GM19452 (cell line): Measurements from ENCODE around the gene CCND1.
"Not testable (repeated sequence)": the region's sequence is repeated elsewhere in the genome, so short reads cannot be mapped to it uniquely, and the experiment has no call there.

Experiments used
- ATAC-seq: cut with Tn5 transposase; IDR thresholded peaks from one replicate; pipeline ENCODE4 v1.9.1; 2021; ENCODE audit not compliant: unreplicated experiment

CCND1 gene

DNA sequence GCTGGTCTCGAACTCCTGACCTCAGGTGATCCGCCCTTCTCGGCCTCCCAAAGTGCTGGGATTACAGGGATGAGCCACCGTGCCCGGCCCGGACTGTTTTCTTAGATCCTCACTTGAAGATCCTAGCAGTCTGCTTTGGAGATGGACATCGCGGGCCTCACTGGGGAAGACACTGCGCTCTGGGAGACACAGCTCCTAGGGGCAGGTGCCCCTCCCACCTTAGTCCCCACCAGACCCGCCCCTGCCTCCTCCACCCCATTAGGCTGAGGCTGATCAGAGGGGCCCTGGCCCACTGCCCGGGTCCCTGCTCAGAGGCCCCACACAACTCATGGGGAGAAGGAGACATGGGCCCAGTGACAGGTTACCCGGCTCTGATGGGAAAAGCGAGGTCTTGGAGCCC lies 45.5 kb downstream of the CCND1 start:
- no peak for ATAC-seq

DNA sequence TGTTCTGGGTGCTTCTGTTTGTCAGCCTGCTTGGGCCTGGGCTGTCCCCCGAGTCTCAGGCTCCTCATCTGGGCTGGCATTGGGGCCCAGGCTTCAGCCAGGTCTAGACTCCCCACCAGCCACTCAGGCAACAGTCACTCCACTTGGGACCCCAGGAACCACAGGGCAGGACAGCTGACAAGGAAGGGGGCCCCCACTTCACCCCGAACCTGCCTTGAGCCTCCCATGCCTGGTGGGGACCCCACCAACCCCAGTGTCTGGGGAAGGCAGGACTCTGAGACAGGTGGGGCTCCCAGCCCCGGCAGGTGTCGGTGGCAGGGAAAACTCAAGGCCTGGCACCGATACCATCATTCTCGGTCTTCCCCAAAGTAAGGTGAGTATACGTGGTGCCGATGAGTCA lies 45.9 kb downstream of the CCND1 start:
- ATAC-seq: no peak

DNA sequence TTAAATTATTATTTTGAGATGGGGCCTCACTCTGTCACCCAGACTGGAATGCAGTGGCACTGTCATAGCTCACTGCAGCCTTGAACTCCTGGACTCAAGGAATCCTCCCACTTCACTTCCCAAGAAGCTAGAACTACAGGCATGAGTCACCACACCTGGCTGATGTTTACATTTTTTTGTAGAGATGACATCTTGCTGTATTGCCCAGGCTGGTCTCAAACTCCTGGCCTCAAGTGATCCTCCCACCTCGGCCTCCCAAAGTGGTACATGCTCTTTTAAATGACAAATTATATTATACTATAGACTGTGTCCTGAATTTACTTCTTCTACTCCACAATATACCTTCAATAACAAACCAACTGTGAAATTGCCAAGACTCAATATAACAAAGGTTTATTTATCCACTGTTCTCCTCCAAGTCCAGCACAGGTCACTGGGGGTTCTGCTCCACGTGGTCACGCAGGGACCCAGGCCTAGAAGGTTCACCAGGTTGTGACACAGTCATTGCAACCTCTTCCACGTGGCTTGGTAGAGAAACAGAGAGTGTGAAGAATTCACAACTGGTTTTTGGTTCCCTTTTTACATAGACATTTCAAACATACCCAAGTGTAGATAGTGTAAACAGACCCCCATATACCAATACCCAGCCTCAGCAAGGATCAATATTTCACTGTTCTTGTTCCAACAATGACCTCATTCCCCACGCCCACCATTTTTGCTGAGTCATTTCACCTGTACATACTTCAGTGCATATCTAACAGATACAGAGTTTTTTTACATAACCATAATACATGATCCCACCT lies 47.2 kb downstream of the CCND1 start:
- not testable (repeated sequence) for ATAC-seq

DNA sequence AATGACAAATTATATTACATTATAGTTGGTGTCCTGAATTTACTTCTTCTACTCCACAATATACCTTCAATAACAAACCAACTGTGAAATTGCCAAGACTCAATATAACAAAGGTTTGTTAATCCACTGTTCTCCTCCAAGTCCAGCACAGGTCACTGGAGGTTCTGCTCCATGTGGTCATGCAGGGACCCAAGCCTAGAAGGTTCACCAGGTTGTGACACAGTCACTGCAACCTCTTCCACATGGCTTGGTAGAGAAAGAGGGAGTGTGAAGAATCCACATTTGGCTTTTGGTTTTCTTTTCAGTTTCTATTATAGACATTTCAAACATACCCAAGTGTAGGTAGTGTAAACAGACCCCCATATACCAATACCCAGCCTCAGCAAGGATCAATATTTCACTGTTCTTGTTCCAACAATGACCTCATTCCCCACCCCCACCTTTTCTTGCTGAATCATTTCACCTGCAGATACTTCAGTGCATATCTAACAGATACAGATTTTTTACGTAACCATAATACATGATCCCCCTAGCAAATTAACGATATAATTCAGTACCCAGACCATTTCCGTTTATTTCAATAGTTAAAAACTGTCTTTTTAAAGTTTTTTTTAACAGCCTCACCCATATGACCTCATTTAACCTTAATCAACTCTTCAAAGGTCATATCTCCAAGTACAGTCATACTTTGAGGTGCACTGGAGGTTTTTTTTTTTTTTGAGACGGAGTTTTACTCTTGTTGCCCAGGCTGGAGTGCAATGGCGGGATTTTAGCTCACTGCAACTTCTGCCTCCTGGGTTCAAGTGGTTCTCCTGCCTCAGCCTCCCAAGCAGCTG lies 48.7 kb downstream of the CCND1 start:
- ATAC-seq: no peak

DNA sequence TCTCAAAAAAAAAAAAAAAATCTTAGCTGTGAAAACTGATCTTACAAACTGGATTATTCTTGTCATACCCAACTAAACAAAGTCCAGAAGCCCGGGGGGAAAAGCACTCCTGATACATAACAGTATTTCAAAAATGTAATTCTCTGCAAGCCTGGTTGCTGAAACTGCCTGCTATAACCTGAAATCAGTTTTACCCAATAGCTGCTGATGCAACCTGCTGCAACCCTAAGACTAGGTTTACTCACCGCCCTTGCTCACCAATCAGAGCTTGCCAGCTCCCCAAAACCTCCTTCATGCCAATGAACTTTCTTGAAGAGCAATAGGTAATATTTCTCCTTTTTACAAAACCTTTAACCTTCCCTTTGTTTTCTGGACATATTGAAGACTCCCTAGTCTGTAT lies 50.5 kb downstream of the CCND1 start:
- ATAC-seq: no peak

DNA sequence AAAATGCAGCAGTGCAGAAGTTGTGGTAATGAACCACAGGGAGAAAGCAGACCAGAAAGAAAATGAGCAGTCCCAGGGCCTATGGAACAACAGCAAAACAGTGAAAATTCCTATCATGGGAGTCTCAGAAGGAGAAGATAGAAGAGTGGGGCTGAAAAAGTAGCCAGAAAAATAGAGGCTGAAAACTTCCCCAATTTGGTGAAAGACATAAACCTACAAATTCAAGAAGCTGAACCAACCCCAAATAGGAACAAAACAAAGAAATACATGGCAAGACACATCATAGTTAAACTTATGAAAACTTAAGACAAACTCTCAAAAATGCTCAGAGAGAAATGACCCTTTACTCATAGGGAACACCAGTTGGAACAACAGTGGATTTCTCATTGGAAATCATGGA lies 51.5 kb downstream of the CCND1 start:
- ATAC-seq: no peak

DNA sequence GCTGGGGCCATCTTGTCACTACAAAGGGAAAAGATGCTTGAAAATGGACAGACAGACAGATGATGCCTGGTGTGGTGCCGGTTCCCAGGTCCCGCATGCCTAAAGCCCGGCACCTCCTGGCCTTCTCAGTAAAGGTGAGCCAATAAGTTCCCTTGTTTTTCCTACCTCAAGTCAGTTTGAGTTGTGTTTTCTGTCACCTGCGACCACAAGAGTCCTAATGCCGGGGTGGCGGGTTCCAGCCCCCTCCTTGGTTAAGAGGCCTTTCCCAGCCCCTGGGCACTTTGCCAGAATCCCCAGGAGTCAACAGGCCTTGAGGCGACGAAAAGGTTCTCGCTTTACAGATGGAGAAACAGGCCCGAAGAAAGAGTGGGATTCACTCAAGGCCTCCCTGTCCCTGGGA lies 53.8 kb downstream of the CCND1 start:
- no peak for ATAC-seq

DNA sequence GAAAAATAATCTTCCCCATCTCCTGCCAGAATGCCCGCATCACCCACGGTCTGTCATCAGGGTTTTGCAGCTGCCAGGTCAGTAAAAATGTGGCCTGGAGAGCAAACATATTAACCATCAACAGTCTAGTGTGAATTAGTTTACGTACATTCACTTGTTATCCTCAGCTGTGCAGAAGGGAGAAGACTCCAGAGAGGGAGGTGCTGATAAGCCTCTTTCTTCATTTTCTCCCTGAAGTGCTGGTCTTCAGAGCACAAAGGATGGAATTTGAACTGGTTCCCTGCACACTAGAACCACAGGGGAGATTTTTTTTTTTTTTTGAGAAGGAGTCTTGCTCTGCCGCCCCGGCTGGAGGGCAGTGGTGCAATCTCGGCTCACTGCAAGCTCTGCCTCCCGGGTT lies 54.6 kb downstream of the CCND1 start:
- ATAC-seq: no peak

DNA sequence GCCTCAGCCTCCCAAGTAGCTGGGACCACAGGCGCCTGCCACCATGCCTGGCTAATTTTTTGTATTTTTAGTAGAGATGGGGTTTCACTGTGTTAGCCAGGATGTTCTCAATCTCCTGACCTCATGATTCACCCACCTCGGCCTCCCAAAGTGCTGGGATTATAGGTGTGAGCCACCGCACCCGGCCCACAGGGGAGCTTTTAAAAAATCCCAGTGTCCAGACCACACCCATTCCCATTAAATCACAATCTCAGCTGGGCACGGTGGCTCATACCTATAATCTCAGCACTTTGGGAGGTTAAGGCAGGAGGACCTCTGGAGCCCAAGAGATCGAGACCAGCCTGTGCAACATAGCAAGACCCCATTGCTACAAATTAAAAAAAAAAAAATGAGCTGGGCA lies 55.0 kb downstream of the CCND1 start:
- not testable (repeated sequence) for ATAC-seq

DNA sequence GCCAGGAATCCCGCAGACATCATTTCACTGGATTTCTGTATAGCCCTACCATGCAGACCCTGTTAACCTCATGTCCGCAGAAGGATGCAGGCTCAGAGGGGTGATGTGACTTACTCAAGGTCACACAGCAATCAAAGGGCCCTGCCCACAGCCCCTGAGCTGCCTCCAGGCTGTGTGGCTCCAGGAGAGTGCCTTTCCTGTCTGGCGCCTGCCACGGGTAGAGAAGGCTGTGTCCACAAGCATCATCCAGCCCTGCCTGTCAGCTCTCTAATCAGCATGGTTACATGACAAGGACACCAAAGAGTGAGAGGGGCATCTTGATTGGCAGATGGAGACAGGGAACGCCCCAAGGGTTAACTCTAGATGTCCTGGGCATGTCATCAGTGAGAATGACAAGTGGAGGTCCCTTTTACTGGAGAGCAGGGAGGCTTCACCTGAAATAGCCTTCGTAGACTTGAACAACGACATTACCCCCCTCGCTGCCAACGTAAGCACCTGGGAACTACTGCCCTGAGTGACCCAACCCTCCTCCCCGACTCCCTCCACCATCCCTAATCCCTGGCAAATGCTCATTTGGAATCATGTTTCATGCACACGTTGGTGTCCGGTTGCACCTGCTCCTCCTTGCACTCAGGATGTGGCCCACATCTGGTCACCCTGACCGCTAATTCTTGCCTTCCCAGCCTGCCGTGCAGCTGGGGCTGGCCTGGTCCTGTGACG lies 56.0 kb downstream of the CCND1 start:
- ATAC-seq: no peak

DNA sequence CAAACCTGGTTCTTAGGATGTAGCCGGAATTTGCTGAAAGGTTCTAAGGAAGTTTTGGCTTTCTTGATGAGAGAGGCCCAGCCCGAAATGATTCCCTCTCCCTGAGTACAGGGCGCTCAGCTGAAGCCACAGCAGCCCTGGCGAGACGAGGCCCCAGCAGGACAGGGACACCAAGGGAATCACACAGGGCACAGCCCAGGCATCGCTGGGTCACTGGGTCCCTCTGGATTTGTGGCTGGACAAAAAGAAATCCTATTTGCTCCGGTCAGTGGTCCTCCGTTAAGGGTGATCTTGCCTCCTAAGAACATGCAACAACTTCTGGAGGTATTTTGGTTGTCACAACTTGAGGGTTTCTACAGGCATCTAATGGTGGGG lies 56.5 kb downstream of the CCND1 start:
- ATAC-seq: no peak

DNA sequence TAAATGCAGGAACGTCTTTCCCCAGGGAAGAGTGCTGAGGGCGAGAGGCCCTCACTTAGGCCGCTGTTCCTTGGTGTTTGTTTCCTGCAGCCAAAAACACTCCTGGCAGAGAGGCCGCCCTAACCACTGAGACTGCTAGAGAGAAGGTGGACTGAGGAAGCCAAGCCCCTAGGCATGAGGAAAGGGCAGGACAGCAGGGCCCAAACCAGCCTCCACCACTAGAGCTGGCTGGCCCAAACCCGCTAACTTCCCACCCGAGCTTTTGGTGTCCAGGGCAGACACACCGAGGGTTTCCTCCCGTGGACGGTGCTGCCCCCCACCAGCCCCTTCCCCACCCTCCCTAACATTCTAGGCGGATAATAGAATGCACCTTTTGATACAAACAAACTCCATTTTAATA lies 56.9 kb downstream of the CCND1 start:
- ATAC-seq: no peak

DNA sequence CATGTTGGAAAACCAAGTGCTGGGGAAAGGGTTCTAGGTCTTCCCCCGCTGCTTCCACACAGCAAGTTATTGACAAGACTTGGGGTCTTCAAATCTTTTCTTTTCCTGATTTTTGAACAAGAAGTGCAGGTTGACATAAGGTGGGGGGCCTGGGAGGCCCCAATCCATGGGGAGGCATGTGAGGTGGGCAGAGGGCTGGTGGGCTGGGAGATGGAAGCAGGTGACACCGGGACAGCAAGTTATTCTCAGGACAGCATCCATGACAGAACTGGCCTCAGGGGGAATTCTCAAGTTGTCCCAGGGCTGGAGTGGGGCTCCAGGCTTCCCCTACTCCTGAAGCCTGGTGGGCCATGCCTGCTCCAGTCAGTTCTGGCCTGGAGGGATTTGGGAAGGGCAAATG lies 57.4 kb downstream of the CCND1 start:
- ATAC-seq: no peak

DNA sequence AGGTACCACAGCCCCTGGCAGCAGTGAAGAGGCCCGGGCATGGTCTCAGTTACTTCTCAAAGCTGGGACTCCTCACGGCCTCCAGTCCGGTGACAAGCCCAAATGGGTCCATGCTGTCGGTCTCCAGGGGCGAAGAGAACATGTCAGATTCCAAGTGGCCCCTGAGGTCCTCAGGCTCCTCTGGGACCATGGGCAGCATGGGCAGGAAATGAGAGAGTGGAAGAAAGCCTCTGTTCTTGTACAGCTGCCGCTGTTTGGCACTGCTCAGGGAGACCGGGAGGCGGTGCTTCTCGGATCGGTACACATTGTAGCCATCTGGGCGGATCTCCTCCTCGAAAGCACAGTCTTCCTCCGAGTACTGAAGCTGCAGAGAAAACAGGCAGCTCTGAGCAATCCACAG lies 58.3 kb downstream of the CCND1 start:
- ATAC-seq: no peak

DNA sequence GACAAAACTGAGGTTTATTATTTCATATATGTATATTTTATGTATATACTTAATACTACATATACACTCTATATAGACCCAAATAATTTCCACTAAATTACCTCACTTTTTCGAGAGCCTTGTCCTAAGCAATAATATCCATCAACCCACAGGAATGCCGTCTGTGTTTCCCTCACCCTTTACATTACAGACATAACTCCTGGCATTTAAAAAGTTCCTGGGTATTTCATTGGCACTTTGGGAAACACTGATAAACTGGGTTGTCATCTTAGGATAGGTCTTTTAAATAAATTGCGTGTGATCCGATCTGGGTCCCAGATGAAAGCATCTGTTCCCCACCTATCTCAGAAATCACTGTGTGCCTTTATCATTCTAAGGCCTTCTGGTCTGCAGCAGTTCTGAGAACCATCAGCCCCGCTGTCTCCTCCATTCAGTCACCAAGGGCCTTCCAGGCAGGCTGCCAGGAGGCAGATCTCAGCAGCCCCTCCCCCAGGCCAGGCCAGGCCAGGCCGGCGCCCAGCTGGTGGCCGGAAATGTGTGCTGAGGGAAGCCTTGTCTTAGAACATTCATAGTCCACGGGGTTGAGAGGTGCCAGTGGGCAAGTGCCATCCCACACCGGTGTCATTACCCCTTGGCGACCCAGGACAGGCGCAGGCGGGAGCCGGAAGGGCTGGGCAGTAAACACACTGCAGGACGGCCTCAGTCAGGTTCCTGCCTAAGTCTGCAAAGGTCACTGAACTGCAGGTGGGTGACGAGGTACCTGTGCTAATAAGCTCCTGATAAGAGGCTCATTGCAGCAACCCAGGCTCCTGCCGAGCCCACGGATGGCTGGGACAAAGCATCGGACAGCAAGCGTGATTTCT lies 59.6 kb downstream of the CCND1 start:
- ATAC-seq: no peak

DNA sequence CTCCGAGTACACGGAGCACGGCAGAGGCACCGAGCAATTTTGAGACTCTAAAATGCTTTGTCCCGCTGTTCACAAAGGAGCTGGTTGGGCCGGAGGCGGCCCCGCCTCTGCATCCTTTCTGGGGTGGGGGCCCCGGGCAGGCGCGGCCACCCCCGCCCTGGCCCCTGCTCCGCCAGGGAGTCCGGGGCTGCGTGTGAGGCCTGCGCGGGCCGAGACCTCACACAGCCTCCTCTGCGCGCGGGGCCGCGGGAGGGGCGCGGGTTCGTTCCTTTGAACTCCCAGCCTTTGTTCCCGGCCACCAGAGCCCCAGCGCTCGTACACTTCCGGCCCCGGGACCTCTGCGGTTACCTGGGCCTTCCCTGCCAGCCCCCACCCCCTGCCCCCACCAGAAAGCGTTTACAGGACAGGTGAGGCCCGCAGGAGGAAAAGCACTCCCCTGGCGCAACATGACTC lies 61.3 kb downstream of the CCND1 start:
- ATAC-seq: no peak

DNA sequence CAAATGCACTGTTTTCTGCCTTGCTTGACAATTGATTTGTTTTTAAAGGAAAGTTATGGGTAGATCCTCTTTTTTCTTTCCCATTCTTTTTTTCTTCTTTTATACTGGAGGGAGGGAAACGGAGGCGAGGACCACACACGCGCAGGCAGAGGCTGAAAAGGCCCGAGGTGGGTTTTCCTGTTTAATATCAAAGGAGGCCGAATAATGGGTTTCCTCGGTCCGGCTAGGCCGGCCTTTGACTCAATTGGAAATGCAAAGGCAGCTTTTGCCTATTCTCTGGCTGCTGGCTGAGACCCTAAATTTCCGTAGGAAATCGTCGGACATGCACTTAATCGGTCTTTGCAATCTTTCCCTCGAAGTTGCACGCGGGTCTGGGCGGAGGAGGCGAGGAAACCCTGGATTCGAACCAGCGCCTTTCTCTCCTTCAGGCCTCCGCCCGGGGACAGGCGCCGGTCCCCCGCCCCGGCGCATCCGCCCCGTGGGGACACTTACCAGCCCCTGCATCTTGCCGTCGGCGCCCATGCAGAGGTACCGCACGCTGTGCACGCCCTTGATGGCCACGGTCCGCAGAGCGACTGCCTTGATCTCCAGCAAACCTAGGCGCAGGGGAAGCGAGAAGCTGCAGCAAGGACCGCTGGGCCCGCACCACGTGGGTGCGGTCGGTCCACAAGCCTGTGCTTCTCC lies 62.0 kb downstream of the CCND1 start:
- no peak for ATAC-seq

DNA sequence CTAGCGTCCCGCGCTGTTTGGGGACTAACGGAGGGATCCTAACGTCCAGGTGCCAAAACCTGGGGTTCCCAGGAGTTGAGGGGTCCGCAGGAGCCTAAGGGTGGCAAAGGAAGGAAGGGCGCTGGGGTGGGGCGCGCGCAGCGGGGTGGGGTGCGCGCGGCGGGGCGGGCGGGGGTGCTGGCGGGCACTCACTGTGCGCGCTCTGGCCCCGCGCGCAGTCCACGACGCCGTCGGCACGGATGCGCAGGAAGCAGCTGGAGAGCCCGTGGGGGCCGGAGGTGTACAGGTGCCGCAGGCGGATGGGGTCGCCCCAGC lies 62.5 kb downstream of the CCND1 start:
- no peak for ATAC-seq
